Stimulated activated CD8-positive, alpha-beta memory T cell treated with anti-CD3 and anti-CD28 coated beads, Interleukin-7, amount 100 ng/mL, for 24 hours (primary cell): Measurements from ENCODE around the gene KCNB1.

Experiments used
- DNase-seq: peaks from one replicate; pipeline ENCODE4 v3.0.0-alpha.2; 2020; ENCODE audit warnings: low read depth

KCNB1 gene

DNA sequence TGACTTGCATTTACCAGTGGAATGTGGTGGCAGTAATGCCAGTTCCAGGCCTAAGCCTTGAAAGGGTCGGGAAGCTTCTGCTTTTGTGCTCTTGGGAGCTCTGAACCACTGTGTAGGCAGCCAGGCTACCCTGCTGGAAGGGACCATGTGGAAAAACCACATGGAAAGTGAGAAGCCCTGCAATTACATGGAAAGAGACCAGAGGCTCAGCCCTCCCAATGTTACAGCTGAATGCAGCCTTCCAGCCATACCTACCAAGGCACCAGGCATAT is 14.9 kb upstream of the KCNB1 start:
- no peak for DNase-seq

DNA sequence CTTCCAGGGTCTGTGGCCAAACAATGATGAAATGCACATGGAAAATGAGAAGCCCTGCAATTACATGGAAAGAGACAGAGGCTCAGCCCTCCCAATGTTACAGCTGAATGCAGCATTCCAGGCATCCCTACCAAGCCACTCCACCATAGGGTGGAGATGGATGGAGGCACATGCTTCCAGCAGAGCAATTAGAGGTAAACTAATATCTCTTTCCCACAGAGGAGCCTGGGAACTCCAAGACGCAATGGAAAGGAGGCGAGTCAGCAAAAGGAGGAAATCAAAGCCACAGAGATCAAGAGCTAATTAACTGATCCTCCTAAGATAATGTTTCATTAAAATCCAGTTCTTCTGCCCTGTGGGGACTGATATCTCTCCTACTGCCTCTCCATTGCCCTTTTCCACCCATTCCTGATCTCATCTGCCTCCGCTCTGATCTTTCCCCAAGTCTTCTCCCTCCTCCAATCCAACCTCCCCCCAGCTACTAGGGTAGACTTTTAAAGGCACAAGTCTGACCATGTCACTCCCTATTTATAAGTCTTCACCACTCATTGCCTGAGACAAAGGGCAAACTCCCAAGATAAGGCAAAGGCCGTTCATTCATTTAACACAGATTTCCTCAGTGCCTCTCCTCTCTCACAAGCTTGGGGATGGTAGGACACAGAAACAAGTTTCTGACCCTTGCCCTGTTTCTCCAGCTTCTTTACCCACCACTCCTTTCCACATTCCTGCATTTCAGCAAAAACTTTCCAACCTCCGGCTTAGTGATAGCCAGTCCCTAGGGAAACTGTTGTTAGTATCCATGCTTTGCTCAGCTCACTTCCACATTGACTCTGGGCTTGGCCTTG is 14.3 kb upstream of the KCNB1 start:
- DNase-seq: no peak

DNA sequence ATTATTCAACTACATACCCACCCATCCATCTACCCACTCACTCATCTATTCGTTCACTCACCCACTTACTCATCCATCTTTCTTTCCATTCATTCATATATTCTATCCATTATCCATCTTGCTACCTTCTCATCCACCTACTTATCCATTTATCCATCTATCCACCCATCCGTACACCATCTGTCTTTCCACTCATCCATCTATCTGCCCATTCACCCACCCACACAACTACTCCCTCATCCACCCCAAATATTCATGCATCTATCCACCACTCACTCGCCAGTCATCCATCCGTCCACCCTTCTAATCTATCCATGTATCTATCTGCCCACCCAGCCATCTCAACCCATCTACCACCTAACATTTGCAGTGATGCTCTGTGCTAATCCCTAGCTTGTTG is 13.6 kb upstream of the KCNB1 start:
- DNase-seq: no peak

DNA sequence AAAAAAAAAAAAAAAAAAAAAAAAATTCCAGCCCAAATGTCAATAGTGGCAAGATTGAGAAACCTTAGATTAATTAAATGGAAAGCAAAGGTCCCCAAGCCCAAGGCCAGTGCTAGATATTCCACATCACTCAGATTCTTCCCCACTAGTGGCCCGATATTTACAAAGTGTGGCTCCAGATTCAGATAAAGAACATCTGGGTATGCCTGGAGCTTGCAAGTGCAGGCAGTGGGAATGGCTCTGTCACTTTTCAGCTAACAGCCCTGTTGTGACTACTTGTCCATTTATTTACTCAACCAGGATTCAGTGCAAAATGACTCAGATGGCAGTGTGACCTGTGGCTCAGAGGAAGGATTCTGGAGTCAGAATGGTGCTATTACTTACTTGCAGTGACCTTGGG is 8.2 kb upstream of the KCNB1 start:
- no peak for DNase-seq

DNA sequence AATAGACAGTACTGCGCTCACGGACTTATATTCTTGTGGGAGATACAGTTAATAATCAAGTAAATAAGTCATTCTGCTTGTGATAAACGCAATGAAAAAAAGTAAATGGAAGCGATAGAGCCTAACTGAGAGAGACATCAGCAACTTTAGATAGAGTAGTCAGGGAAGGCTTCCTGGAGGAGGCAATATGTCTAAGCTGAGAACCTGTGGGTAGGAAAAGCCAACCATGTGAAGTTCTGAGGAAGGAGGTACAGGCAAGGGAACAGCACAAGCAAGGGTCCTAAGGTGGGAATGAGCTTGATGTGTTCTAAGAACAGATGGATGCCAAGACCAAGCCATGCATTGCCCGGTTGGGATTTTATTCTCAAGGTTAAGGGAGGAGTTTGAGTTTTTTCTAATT is 7.2 kb upstream of the KCNB1 start:
- no peak for DNase-seq

DNA sequence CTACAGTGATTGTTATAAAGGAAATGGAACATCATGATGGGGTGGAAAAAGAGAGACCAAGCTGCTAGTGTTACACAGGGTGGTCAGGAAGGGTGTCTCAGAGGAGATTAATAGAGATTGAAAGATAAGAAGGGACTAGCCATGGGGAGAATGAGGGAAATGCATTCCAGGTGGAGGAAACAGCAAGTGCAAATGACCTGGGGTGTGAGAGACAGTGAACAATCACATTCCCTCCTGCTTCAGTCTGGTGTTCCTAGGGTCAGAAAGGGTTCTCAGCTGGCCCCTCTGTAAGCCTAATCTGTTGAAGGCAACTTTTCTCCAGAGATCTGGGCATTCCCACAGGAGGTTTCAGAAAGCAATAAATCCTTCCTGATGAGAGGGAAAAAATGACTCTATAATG is 3.6 kb upstream of the KCNB1 start:
- DNase-seq: no peak

DNA sequence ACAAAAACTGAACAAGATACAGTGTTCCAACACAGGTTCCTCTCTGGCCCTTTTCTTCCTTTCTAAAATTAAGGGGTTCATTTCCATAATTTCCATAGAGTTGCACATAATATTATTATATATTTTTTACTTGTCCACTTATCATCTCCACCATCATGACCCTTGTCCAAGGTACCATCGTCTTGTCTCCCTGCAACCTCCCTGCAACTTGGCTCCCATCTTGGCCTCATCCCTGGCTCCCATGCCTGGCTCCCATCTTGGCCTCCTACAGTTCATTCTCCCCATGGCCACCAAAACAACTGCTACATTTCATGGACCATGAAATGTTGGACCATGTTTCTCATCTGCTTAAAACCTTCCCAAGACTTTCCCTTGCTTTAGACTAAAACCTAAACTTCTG is 3.1 kb upstream of the KCNB1 start:
- no peak for DNase-seq

DNA sequence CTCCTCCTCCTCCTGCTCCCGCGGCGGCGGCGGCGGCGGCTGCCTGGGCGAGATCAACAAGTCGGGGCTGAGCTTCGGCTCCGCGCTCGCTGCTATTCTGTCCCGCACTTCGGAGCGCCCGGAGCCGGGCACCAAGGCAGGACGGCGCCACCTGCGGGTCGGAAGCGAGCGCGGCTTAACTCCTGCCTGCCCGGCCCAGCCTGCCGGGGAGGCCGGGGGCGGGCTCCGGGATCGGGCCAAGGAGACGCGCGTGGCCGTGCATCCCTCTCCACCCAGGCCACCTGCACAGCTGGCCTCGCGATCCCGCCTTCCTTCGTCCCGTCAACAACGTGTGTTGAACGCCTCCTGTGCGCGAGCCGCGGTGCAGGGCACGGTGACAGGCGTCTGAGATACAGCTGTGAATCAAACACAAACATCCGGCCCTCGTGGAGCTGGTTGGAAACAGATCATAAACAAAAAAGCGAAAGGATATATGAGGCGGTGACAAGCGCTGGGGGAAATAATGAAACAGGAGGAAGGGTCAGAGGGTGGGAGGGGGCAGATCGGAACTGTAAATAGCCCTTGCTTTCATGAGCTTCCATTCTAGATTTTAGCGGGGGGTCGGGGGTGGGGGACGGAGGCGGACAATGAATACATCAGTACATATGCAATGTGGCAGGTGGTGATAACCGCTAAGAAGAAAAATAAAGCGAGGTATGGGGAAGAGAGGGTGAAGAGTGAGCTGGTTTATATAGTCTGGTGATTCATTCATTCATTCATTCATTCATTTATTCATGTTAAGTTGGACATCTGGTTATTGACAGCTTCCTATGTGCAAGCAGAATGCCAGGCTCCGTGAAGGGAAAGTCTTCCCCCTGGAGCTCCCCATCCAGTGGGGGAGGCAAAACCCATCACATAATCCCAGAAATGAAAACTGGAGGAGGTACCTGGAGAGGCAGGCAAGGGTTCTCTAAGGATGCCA is 2.0 kb upstream of the KCNB1 start:
- peak; percentile 39 for DNase-seq

DNA sequence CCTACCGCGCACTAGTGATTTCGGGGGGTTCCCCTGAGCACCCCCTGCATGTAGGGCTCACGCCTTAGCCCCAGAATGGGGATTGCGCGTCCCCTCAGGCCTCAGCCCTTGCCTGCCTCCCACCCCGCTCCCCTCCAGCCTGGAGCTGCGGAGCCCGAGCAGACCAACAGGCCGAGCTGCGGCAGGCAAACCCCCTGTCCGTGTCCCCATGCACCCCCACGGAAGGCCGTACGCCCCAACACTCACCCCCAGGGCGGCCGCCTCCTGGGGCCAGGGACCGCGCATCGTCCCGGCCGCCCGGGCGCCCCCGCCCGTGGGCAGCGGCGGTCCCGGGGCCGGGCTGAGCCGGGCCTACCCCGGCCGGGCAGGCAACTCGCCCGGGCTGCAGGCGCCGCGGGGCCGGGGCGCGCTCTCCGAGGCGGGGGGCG is 1.2 kb upstream of the KCNB1 start:
- no peak for DNase-seq

DNA sequence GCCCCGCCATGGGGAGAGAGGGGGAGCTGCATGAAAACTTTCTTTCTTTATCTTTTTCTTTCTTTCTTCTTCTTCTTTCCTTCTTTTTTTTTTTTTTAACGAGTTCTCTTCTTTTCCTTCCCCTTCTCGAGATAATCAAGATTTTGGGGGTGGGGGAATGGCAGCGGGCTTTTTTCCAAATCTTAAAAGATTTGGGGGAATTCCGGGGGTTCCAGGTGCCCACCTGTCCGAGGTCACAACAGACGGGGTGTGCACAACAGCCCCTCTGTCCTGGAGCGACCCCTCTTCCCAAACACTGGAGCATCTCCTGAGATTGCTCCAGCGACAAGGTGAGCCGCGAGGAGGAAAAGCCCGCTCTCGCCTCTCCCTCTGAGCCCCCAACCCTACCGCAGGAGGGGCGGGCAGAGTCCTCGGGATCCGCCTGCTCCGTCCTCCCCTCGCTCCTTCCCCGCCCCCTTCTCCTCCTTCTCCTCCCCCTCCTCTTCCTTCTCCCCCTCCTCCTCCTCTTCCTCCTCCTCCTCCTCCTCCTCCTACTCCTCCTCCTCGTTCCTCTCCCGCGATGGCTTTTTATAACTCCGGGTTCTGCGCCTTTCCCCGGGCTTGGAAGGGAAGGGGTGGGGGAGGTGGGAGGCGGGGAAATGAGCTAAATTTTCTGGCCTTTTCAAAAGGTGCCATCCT is 689 bp upstream of the KCNB1 start:
- DNase-seq: no peak

DNA sequence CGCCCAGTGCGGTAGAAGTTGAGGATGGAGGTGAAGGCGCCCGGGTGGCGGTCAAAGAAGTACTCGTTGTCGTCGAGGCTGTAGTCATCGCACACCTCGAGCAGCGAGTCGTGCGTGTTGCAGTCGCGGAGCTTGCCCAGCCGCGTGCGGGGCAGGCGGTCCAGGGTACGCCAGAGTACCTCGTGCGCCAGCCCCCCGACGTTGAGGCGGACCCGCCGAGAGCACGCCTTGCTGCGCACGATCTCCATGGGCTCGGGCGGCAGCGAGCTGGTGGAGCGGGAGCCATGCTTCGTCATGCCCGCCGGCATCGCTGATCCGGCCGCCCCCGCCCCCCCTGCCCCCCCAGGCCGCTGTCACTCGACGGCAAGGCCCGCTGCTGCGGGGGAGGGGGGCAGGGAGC is 295 bp downstream of the KCNB1 start:
- no peak for DNase-seq

DNA sequence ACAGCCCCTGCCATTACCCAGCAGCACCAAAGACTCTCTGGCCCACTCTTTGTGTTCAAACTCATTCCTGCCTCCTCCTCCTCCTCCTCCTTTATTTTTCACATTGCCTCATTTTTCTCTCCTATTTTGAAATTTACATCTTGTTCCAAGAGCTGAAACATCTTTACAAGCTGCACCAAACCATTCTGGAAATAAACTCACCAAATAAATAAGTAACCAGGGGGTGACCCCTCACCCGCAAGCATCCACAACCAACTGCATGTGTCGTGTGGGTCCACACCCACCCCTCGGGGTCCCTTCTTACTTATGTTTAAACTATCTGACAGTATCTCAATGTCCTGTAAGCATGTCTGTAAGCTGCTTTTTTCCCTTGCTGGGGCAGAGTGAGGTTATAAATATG is 1.4 kb downstream of the KCNB1 start:
- no peak for DNase-seq

DNA sequence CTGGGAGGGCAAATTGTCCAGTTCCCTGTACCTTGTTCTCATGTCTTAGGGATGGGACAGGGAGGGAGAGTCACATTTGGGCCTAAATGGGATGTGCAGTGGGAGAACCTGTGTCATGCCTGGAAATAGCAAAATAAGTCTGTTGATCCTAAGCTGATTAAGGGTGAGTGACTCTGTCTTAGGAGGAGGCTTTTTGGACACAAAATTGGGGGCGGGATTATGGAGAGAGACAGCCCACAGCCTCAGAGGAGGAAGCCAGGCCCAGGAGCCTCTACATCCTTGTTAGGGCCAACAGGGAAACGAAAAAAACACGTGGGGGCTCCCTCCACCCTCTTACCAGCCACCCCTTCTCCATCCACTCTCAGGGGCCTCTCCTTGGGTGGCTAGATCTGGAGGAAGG is 2.2 kb downstream of the KCNB1 start:
- DNase-seq: no peak

DNA sequence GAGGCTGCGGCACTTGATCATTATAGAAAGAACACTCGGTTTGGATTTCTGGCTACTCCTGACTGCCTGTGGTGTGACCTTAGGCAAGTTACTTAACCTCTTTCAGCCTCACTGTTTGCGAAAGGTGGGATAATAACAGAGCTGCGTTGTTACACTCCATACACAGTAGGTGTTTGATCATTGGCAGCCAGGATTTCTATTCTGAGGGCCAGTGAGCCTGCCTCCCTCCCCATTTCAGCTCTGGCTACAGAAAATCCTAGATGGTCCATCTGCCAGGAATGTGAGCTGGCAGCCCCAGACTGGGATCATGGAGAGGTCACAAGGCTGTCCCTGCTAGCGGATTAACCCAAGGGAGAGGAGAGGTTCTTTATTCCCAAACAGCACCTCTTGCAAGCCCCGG is 2.7 kb downstream of the KCNB1 start:
- DNase-seq: no peak

DNA sequence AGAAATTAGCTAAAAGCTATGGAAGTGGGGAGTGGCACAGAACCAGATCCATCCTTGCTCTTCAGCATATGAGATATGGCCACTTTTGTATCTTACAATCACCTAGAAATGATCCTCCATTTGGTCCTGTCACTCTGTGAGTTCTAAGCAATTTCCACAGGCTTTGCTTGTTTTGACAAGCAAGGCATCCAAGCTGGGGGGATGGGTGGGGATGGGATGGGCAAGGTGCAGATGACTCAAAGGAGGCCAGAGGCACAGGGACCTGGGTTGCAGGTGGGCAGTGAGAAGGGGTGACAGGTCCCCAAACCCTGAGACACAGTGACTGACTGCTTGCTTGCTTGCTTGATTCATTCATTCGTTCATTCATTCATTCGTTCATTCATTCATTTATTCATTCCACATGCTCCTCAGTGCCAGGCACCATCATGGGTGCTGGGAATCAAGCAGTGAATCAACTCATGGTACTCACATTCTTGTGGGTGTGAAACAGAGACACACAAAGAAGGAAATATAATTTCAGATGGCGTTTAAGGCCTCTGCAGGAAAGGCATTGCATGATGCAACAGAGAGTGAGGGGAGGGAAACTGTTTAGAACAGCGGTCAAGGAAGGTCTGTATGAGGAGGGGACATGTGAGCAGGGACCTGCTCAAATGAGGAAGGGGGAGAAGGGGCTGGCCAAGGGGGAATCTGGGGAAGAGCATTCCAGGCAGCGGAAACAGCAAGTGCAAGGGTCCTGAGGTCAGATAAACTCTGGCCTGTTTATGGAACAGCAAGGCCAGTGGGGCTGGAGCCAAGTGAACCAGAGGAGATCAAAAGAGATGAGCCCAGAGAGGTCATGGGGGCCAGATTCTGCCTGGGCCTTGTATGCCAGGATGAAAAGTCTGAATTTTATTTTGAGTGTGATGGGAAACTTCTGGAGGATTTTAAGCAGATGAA is 3.4 kb downstream of the KCNB1 start:
- DNase-seq: no peak

DNA sequence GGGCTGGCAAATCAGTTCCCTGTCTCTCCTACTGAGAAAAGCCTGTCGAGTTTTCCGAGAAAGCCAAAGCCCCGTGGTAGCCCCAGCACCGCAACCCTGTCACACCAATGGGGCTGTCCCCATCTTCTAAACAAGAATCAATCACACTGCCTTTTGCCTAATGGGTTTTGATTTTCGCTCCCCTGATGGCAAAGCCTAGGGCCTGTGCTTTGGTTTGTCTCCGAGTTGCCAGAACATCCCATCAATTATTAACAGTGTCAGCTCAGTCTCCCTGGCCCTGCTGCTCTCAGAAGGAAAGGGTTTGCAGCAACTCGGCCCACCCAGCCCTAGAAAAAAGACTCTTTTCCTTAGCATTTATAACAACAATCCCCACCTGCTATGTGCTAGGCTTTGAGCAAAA is 4.2 kb downstream of the KCNB1 start:
- no peak for DNase-seq

DNA sequence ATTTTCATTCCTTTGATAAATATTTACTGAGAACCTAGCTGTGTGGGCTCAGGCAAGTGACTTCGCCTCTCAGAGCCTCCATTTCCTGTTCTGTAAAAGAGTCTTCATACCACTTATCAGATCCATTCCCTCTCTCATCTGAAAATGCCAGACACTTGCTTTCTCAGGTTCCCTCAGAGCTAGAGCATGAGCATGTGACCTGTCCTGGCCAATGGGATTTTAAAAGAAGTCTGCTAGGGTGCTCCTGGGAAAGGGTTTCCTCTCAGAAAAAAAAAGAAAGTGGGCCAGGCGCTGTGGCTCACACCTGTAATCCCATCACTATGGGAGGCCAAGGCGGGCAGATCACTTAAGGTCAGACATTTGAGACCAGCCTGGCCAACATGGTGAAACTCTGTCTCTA is 5.3 kb downstream of the KCNB1 start:
- DNase-seq: no peak

DNA sequence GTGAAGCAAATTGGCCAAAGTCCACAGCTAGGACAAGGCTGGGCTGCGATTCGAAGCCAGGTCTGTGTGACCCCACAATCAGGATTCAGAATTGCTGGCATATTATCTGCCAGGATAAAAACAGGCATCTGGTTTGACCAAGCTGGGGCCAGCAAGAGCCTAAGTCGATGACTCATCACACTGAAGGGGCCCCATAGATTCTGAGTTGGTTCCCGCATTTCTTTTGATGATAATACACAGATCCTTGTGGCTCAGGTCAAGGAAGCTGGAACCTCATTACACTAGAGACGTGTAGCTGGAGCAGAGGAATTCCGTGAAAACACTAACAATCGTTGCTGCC is 6.5 kb downstream of the KCNB1 start:
- no peak for DNase-seq

DNA sequence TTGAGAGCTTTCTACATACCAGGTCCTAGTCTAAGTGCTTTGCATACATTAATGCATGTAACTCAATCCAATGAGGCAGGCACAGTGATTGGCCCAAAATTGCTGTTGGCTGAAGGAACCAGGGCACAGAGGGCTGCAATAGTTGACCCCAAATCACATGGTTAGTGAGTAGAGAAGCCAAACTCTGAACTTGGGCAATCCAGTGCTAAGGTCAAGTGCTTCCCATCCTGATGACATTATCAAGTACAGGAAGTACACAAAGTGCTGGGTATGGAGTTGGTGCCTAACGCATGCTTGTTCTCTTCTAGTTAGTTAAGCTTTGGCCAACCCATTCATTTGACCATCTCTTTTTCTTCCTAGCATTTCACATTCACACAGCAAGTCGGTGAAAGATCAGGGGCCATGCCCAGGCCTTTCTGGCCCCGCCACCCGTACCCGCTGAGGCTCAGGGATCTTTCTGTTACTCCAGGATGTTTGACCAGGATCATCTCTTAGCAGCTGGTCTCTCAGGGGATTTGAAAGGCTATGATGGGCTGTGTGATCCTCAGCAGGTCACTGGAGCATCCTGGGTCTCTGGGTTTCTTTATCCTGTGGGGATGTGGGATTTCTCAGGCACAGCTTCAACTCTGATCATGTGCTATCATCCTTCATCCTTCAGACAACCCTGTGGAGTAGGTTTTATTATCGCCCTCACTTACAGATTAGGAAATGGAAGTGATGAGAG is 7.0 kb downstream of the KCNB1 start:
- no peak for DNase-seq

DNA sequence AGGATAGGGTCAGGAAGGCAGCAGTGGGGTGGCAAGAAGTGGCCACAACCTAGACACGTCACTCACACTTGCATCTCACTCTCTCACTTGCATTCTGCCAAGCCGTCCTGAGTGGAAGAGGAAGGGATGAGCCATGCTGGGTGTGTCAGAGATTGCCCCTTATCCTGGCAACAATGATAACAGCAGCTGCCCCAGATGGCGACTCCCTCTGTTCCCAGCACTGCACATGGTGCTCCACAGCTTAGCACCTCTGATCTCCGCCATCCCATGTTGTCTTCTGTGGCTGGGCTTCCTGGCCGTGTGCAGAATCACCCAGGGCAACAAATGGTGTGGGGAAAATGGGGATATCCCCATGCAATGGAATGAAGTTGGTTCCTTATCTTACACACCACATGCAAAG is 11.1 kb downstream of the KCNB1 start:
- DNase-seq: no peak

DNA sequence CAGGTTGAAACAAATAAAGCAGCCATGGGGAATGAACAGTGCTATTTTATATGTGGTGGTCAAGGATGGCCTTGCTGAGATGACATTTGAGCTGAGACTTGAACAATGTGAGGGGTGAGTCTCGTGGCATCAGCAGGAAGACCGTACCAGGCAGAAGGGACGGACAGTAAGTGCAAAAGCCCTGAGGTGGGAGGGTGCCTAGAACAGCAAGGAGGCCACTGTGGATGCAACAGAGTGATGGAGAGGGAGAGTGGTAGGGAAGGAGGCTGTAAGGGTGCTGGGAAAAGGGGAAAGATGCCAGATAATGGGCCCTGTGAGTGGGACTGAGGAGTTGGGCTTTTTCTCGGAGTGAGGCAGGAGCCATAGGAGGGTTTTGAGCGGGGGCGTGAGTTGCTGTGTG is 11.5 kb downstream of the KCNB1 start:
- DNase-seq: no peak
